CD8-positive, alpha-beta memory T cell (primary cell): ENCODE measurements around the gene C11orf21. TPM values are rescaled to one million over a fixed set of nuclear protein-coding genes. Genes with fewer than 3 reads are reported as not detected.
A peak's percentile ranks its signal among the peaks of the same experiment; 100 is the strongest.

ENCODE experiments used
- CTCF ChIA-PET: fragments of 350-600 bp; sonication (Branson Sonifier 250); formaldehyde crosslinking; loops from one replicate; lab custom pipeline; 2021; ENCODE audit warnings: antibody characterized with exemption; lab: Charles Lee
- POLR2A ChIA-PET: fragments of 350-600 bp; sonication (Branson Sonifier 250); formaldehyde crosslinking; loops from one replicate; lab custom pipeline; 2021; ENCODE audit warnings: antibody characterized with exemption; lab: Charles Lee
- DNase-seq, 5 donors: peaks; one replicate each; pipeline versions ENCODE4 v3.0.0 to v3.0.0-alpha.2; 2020 to 2022; ENCODE audit warnings: mixed read lengths in 1 of 5
- H3K27ac ChIP-seq: one replicate; pipeline ENCODE4 v1.7.0; 2013; ENCODE audit warnings: low read depth, mild to moderate bottlenecking, low read length, moderate library complexity
- H3K27me3 ChIP-seq: 2 replicates; pipeline ENCODE4 v1.7.0; 2013; ENCODE audit warnings: low read length, mild to moderate bottlenecking; ENCODE audit not compliant: insufficient read depth, poor library complexity, severe bottlenecking
- H3K36me3 ChIP-seq: 2 replicates; pipeline ENCODE4 v1.7.0; 2013; ENCODE audit warnings: mild to moderate bottlenecking, low read length, moderate library complexity; ENCODE audit not compliant: insufficient read depth
- H3K4me1 ChIP-seq: 2 replicates; pipeline ENCODE4 v1.7.0; 2013; ENCODE audit warnings: mild to moderate bottlenecking, low read length, moderate library complexity; ENCODE audit not compliant: insufficient read depth
- H3K4me3 ChIP-seq: 2 replicates; pipeline ENCODE4 v1.7.0; 2013; ENCODE audit warnings: mild to moderate bottlenecking, low read length
- H3K9me3 ChIP-seq: 2 replicates; pipeline ENCODE4 v1.7.0; 2013; ENCODE audit warnings: mild to moderate bottlenecking, low read length
- H3K27ac Mint-ChIP-seq, 8 donors: one replicate each; pipeline ENCODE4 v1.8.0; 2020 to 2021; ENCODE audit warnings: mixed read lengths in 8 of 8, mild to moderate bottlenecking in 6 of 8, inconsistent platforms in 3 of 8, moderate library complexity in 3 of 8
- H3K27me3 Mint-ChIP-seq, 2 donors: one replicate each; pipeline ENCODE4 v1.8.0; 2020 to 2021; ENCODE audit warnings: mixed read lengths in 2 of 2, mild to moderate bottlenecking in 1 of 2, moderate library complexity in 1 of 2
- H3K36me3 Mint-ChIP-seq, 3 donors: one replicate each; pipeline ENCODE4 v1.8.0; 2020 to 2021; ENCODE audit warnings: mixed read lengths in 3 of 3, inconsistent platforms in 1 of 3, mild to moderate bottlenecking in 1 of 3
- H3K4me1 Mint-ChIP-seq, 3 donors: one replicate each; pipeline ENCODE4 v1.8.0; 2020 to 2021; ENCODE audit warnings: mixed read lengths in 3 of 3, inconsistent platforms in 1 of 3, mild to moderate bottlenecking in 1 of 3
- H3K4me3 Mint-ChIP-seq, 7 donors: one replicate each; pipeline ENCODE4 v1.8.0; 2020 to 2021; ENCODE audit warnings: mixed read lengths in 7 of 7, mild to moderate bottlenecking in 6 of 7, moderate library complexity in 4 of 7, inconsistent platforms in 2 of 7
- H3K9me3 Mint-ChIP-seq, 5 donors: one replicate each; pipeline ENCODE4 v1.8.0; 2020 to 2022; ENCODE audit warnings: mixed read lengths in 5 of 5, mild to moderate bottlenecking in 3 of 5, moderate library complexity in 2 of 5, inconsistent platforms in 1 of 5
- polyA plus RNA-seq: library from polyadenylated mRNA; unstranded; fragments of 300-500 nt; fragmentation: Illumina TruSeq; gene quantifications from one replicate; pipeline ENCODE4 v1.2.3, GENCODE V29; 2021
- total RNA-seq, 2 experiments: library from RNA; stranded (reverse); gene quantifications; one replicate each; pipeline ENCODE4 v1.2.3, GENCODE V29; 2021

Gene C11orf21
- total and polyA plus RNA-seq, 3 experiments from 2014 or later = 8.8 to 30.1 (median 9.4) TPM

- Histone ChIP-seq H3K36me3 (no peaks in the 10 kb centered on the region), H3K27ac (no peak overlapping the region), H3K4me1 (no peaks in the 10 kb centered on the region), H3K27me3 (no peaks in the 10 kb centered on the region), H3K9me3 (no peaks in the 10 kb centered on the region), H3K4me3 (no peak overlapping the region)
- Mint-ChIP-seq H3K4me1 (peaks cover 5 to 23% (median 6%) of the 10 kb centered on the region in 3 donors), H3K9me3 (no peaks in the 10 kb centered on the region), H3K4me3 (no peak overlapping the region), H3K27ac (peak overlapping the region in 1 of 8 donors; percentile 51), H3K36me3 (peaks cover 0 to 2% (median 0%) of the 10 kb centered on the region in 3 donors), H3K27me3 (no peaks in the 10 kb centered on the region)
- DNase-seq = no peak
- ChIA-PET CTCF (no interaction called here), POLR2A (interaction anchor here (1.6 kb wide), 1 partner anchor 86 kb away, joined by 10 read pairs; the partner anchor contains the start of gene TSSC4)
These were observed 13.0 kb upstream of the C11orf21 start for GRCh38 chr11:2314525-2315394.

- peaks cover 4 to 23% (median 6%) of the 10 kb centered on the region in 3 donors for H3K4me1 Mint-ChIP-seq
- Histone ChIP-seq H3K36me3 (no peaks in the 10 kb centered on the region), H3K27me3 (no peaks in the 10 kb centered on the region), H3K9me3 (no peaks in the 10 kb centered on the region), H3K27ac (no peak overlapping the region), H3K4me3 (no peak overlapping the region), H3K4me1 (no peaks in the 10 kb centered on the region)
- ChIA-PET POLR2A (interaction anchor here (1.6 kb wide), 1 partner anchor 86 kb away, joined by 10 read pairs; the partner anchor contains the start of gene TSSC4), CTCF (interaction anchor here (1.5 kb wide), 1 partner anchor 107 kb away, joined by 5 read pairs; no protein-coding TSS in a partner anchor)
- no peak for DNase-seq
- H3K27ac Mint-ChIP-seq = no peak overlapping the region
- H3K9me3 Mint-ChIP-seq = no peaks in the 10 kb centered on the region
- H3K4me3 Mint-ChIP-seq = no peak overlapping the region
- H3K27me3 Mint-ChIP-seq = no peaks in the 10 kb centered on the region
- peaks cover 0 to 2% (median 0%) of the 10 kb centered on the region in 3 donors for H3K36me3 Mint-ChIP-seq
These were observed 12.4 kb upstream of the C11orf21 start for GRCh38 chr11:2314136-2314524.

GRCh38 chr11:2313051-2313951, 11.6 kb upstream of the C11orf21 start:
- Histone ChIP-seq H3K36me3 (no peaks in the 10 kb centered on the region), H3K4me3 (no peak overlapping the region), H3K9me3 (no peaks in the 10 kb centered on the region), H3K27ac (no peak overlapping the region), H3K27me3 (no peaks in the 10 kb centered on the region), H3K4me1 (no peaks in the 10 kb centered on the region)
- DNase-seq = no peak
- Mint-ChIP-seq H3K36me3 (peaks cover 0 to 2% (median 0%) of the 10 kb centered on the region in 3 donors), H3K9me3 (no peaks in the 10 kb centered on the region), H3K27ac (peak overlapping the region in 1 of 8 donors; percentile 29), H3K4me1 (peaks cover 4 to 23% (median 6%) of the 10 kb centered on the region in 3 donors), H3K27me3 (no peaks in the 10 kb centered on the region), H3K4me3 (no peak overlapping the region)
- CTCF ChIA-PET = interaction anchor here (1.5 kb wide), 1 partner anchor 107 kb away, joined by 5 read pairs; no protein-coding TSS in a partner anchor
- POLR2A ChIA-PET = interaction anchor here (1.6 kb wide), 1 partner anchor 87 kb away, joined by 10 read pairs; the partner anchor contains the start of gene TSSC4

- Histone ChIP-seq H3K9me3 (no peaks in the 10 kb centered on the region), H3K36me3 (no peaks in the 10 kb centered on the region), H3K27me3 (no peaks in the 10 kb centered on the region), H3K4me1 (no peaks in the 10 kb centered on the region), H3K4me3 (no peak overlapping the region), H3K27ac (no peak overlapping the region)
- Mint-ChIP-seq H3K27me3 (no peaks in the 10 kb centered on the region), H3K4me1 (peaks cover 6 to 27% (median 8%) of the 10 kb centered on the region in 3 donors), H3K9me3 (no peaks in the 10 kb centered on the region), H3K4me3 (no peak overlapping the region), H3K36me3 (peaks cover 0 to 2% (median 0%) of the 10 kb centered on the region in 3 donors), H3K27ac (peak overlapping the region in 1 of 8 donors; percentile 29)
- no peak for DNase-seq
- POLR2A ChIA-PET = no interaction called here
- CTCF ChIA-PET = interaction anchor here (1.5 to 1.6 kb wide), 3 partner anchors 13 to 108 kb away, joined by 3 to 6 read pairs (median 5); no protein-coding TSS in a partner anchor
These were observed 10.7 kb upstream of the C11orf21 start for GRCh38 chr11:2312232-2313042.

GRCh38 chr11:2311353-2312133, 9.8 kb upstream of the C11orf21 start:
- Mint-ChIP-seq H3K4me1 (peaks cover 1 to 22% (median 4%) of the 10 kb centered on the region in 3 donors), H3K4me3 (no peak overlapping the region), H3K36me3 (no peaks in the 10 kb centered on the region), H3K27me3 (no peaks in the 10 kb centered on the region), H3K9me3 (no peaks in the 10 kb centered on the region), H3K27ac (peak overlapping the region in 3 of 8 donors; percentile 43 to 92 (median 75))
- Histone ChIP-seq H3K36me3 (no peaks in the 10 kb centered on the region), H3K9me3 (no peaks in the 10 kb centered on the region), H3K4me3 (no peak overlapping the region), H3K27ac (no peak overlapping the region), H3K27me3 (no peaks in the 10 kb centered on the region), H3K4me1 (peaks cover 8% of the 10 kb centered on the region)
- DNase-seq = no peak
- CTCF ChIA-PET = interaction anchor here (0.6 to 1.6 kb wide), 4 partner anchors 13 to 89 kb away, joined by 3 to 6 read pairs (median 3); partner anchors contain the start of gene TSSC4
- POLR2A ChIA-PET = no interaction called here

GRCh38 chr11:2310786-2311352, 9.2 kb upstream of the C11orf21 start:
- Histone ChIP-seq H3K27ac (no peak overlapping the region), H3K4me1 (peaks cover 15% of the 10 kb centered on the region), H3K4me3 (no peak overlapping the region), H3K36me3 (no peaks in the 10 kb centered on the region), H3K27me3 (no peaks in the 10 kb centered on the region), H3K9me3 (no peaks in the 10 kb centered on the region)
- Mint-ChIP-seq H3K4me3 (no peak overlapping the region), H3K27ac (no peak overlapping the region), H3K4me1 (peaks cover 8 to 25% (median 11%) of the 10 kb centered on the region in 3 donors), H3K27me3 (no peaks in the 10 kb centered on the region), H3K36me3 (peaks cover 0 to 2% (median 0%) of the 10 kb centered on the region in 3 donors), H3K9me3 (no peaks in the 10 kb centered on the region)
- CTCF ChIA-PET = interaction anchor here (0.6 to 2.9 kb wide), 6 partner anchors 12 to 222 kb away, joined by 3 to 13 read pairs (median 3); partner anchors contain the start of gene TSSC4
- no peak for DNase-seq
- POLR2A ChIA-PET = interaction anchor here (1.5 kb wide), 1 partner anchor 9 kb away, joined by 4 read pairs; the partner anchor contains the start of genes C11orf21 and TSPAN32
